Spleen (tissue), 11 donors: ENCODE data around the gene SNCB. TPM values are rescaled to one million over a fixed set of nuclear protein-coding genes. Genes with fewer than 3 reads are reported as not detected.

ENCODE experiments used
- DNase-seq: peaks from one replicate; pipeline ENCODE4 v3.0.0-alpha.2; 2020
- H3K27ac ChIP-seq, 8 donors: fragments of 200-600 bp; sonication (generic) in 7 of 8; 1 replicate in 4 of 8; 2 replicates in 4 of 8; pipeline versions ENCODE4 v1.5.0 to v1.8.0; 2016 to 2021; ENCODE audit warnings: inconsistent platforms in 4 of 8, mild to moderate bottlenecking in 4 of 8, moderate library complexity in 1 of 8
- H3K27me3 ChIP-seq, 7 donors: fragments of 200-600 bp; sonication (generic) in 6 of 7; replicated peaks in 1 of 7; 1 replicate in 4 of 7; 2 replicates in 3 of 7; pipeline versions ENCODE4 v1.5.0 to v1.8.0; 2016 to 2021; ENCODE audit warnings: inconsistent platforms in 3 of 7, mild to moderate bottlenecking in 1 of 7
- H3K36me3 ChIP-seq, 6 donors: fragments of 200-600 bp; sonication (generic) in 5 of 6; 1 replicate in 4 of 6; 2 replicates in 2 of 6; pipeline versions ENCODE4 v1.5.0 to v1.8.0; 2016 to 2021; ENCODE audit warnings: inconsistent platforms in 2 of 6
- H3K4me1 ChIP-seq, 6 donors: fragments of 200-600 bp; sonication (generic) in 5 of 6; 1 replicate in 3 of 6; 2 replicates in 3 of 6; pipeline versions ENCODE4 v1.5.0 to v1.8.0; 2016 to 2021; ENCODE audit warnings: inconsistent platforms in 3 of 6
- H3K4me3 ChIP-seq, 8 donors: fragments of 200-600 bp; sonication (generic) in 7 of 8; 1 replicate in 4 of 8; 2 replicates in 4 of 8; pipeline versions ENCODE4 v1.5.0 to v1.8.0; 2016 to 2021; ENCODE audit warnings: inconsistent platforms in 4 of 8, mild to moderate bottlenecking in 4 of 8, moderate library complexity in 2 of 8
- H3K9me3 ChIP-seq, 8 donors: fragments of 200-600 bp; sonication (generic) in 7 of 8; 1 replicate in 4 of 8; 2 replicates in 4 of 8; pipeline versions ENCODE4 v1.5.0 to v1.8.0; 2016 to 2021; ENCODE audit warnings: inconsistent platforms in 4 of 8
- POLR2A ChIP-seq, 3 donors: fragments of 450-650 bp; IDR thresholded peaks; one replicate each; pipeline ENCODE4 v1.5.1; 2017; ENCODE audit warnings: antibody characterized with exemption in 3 of 3, mild to moderate bottlenecking in 1 of 3
- POLR2AphosphoS5 ChIP-seq, 3 donors: sonication (generic); formaldehyde crosslinking; IDR thresholded peaks; one replicate each; pipeline ENCODE4 v1.5.1; 2017; ENCODE audit warnings: antibody characterized with exemption in 3 of 3
- WGBS, 5 donors: extraction: QIAGEN DNeasy Blood & Tissue Kit in 3 of 5; methylation state at CpG; one replicate each; pipeline versions ENCODE4 v1.1.5 to v1.1.7; 2013 to 2018; 5-methylcytosine and 5-hydroxymethylcytosine counted together
- intact Hi-C: fragments of 100-400 bp; cut with DNase I; formaldehyde crosslinking; loops from one replicate; pipeline ENCODE4 v1.15.0; 2023; ENCODE audit warnings: low total_unique reads
- polyA plus RNA-seq, 3 donors: library from polyadenylated mRNA; stranded (reverse); fragments of 200-250 nt; gene quantifications; one replicate each; pipeline ENCODE4 v1.2.1, GENCODE V29; 2013
- total RNA-seq, 7 donors: library from RNA; depleted of rRNA in 3 of 7; stranded (reverse); fragments of >200 nt in 3 of 7; fragmentation: NEBNext Ultra II Directional in 4 of 7; extraction: Animal tissue kit (Norgen Biotek cat#: 25700) in 4 of 7; gene quantifications; one replicate each; pipeline versions ENCODE4 v1.1.0 to v1.2.1, GENCODE V29; 2016 to 2021
- TF ChIP-seq, protein P1 (sequence below), 11 experiments: fragments of 200-600 bp in 7 of 11; fragments of 450-650 bp in 4 of 11; sonication (generic) in 4 of 11; IDR thresholded peaks in 8 of 11; conservative IDR thresholded peaks in 3 of 11; 1 replicate in 7 of 11; 2 replicates in 4 of 11; pipeline versions ENCODE4 v1.4.0 to v1.8.0; 2016 to 2021; ENCODE audit warnings: antibody characterized with exemption in 11 of 11, inconsistent platforms in 4 of 11, mild to moderate bottlenecking in 1 of 11
- donor health status: healthy with polysubstance abuse.
- donor health status: DM: no; HTN: no; CAD: no; lungs with moderate emphysema.
- donor health status: DM: no; HTN: no; CAD: no.
- donor health status: Bipolar disorder and iron deficiency.
- donor health status: healthy.
- donor health status: DM: no; HTN: no; CAD: no.
- donor health status: DM: yes; HTN: yes; CAD: no.

The SNCB gene
- total and polyA plus RNA-seq, 10 donors, result 0.19 to 0.41 (median 0.33) TPM; not detected in 7

DNA sequence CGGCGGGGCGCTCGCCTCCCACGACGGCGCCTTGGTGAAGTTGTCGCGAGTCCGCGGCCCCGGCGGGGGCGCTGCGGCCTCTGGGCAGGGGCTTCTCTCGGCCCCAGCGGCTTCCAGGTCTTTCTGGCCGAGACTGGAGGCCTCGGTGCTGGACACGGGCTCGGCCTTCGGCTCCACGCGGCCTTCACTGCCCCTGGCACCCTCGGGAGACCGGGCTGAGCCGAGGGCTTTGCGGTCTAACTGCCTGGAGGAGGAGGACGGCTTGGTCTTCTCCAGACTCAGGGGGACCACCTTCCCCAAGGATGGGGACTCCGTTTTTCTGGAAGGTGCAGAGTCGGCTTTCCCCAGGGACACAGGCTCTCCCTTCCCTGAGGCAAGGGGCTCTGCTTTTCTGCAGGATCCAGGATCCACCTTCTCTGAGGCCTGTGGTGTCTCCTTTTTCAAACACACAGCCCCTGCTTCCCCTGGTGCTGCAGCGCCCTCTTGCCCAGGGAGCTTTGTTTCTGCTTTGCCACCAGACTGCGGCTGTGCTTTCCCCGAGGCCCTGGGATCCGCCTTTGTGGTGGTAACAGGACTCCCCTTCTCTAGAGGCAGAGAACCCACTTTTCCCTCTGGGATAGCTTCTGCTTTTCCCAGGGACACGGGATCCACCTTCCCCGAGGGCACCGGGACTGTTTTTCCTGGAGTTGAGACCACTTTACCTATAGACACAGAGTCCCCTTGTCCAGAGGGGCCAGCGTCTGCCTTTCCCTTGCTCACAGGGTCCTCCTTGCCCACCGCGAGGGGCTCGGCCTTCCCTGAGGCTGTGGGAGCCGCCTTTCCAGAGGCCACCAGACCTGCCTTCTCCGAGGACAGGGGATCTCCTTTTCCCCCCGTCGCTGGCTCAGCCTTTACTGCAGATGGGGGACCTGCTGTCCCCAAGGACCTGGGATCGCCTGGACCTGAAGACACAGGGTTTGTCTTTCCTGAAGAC is 32.6 kb downstream of the SNCB start:
- Histone ChIP-seq H3K4me3 (peak overlapping the region in 6 of 8 donors; percentile 28 to 71 (median 44)), H3K36me3 (no peaks in the 10 kb centered on the region), H3K27me3 (peaks cover 0 to 56% (median 6%) of the 10 kb centered on the region in 7 donors), H3K9me3 (no peaks in the 10 kb centered on the region), H3K27ac (peak overlapping the region in 1 of 8 donors; percentile 30), H3K4me1 (peaks cover 0 to 16% (median 14%) of the 10 kb centered on the region in 6 donors)
- no peak for TF ChIP-seq POLR2AphosphoS5 (IDR thresholded peaks at IDR 0.05)
- TF ChIP-seq, protein P1, sequence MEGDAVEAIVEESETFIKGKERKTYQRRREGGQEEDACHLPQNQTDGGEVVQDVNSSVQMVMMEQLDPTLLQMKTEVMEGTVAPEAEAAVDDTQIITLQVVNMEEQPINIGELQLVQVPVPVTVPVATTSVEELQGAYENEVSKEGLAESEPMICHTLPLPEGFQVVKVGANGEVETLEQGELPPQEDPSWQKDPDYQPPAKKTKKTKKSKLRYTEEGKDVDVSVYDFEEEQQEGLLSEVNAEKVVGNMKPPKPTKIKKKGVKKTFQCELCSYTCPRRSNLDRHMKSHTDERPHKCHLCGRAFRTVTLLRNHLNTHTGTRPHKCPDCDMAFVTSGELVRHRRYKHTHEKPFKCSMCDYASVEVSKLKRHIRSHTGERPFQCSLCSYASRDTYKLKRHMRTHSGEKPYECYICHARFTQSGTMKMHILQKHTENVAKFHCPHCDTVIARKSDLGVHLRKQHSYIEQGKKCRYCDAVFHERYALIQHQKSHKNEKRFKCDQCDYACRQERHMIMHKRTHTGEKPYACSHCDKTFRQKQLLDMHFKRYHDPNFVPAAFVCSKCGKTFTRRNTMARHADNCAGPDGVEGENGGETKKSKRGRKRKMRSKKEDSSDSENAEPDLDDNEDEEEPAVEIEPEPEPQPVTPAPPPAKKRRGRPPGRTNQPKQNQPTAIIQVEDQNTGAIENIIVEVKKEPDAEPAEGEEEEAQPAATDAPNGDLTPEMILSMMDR (IDR thresholded peaks at IDR 0.05 in 8 of 11, conservative IDR thresholded peaks at IDR 0.05 in 3 of 11), result no peak
- no peak for TF ChIP-seq POLR2A (IDR thresholded peaks at IDR 0.05)
- intact Hi-C loops, result no loop called here
- DNase-seq, result no peak
- 55 to 92% (median 60%) methylated on average over 14 to 47 of the region's 47 CpGs for WGBS, 5 donors

DNA sequence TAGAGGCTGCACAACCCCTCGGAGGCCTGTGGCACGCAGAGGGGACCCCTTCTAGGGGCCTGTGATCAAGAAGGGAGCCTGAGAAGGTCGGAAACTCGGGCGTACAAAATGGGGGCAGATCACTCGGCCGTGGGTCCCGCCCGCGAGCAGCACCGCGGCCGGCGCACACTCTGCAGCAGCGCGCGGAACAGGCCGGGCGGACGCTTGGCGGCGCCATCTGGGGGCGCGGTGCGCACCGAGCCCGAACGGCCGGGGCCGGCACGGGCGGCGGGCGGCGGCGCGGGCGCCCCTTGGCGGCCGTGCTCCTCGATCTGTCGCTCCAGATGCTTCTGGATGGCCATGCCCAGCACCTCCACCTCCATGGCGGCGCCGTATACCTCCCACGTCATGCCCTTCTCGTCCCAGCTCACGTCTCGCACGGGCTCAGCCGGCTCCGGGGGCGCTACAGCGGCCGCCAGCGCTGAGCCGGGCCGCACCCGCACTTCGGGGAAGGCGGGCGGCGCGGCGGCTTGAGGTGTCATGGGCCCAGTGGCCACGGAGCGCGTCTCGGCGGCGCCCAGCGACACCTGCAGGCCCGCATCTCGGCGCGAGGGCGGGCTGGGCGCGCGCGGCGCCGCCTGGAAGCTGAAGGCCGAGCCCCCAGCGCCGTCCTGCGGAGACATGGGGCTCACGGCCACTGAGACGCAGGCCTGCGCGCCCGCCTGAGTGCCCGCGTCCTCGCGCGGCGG is 33.5 kb downstream of the SNCB start:
- H3K4me3 ChIP-seq, result peak overlapping the region in 7 of 8 donors; percentile 21 to 71 (median 44)
- intact Hi-C loops, result no loop called here
- TF ChIP-seq, protein P1 (IDR thresholded peaks at IDR 0.05 in 8 of 11, conservative IDR thresholded peaks at IDR 0.05 in 3 of 11), result peak in 5 of 11 experiments; percentile 11 to 47 (median 40)
- TF ChIP-seq POLR2AphosphoS5 (IDR thresholded peaks at IDR 0.05) (no peak), POLR2A (IDR thresholded peaks at IDR 0.05) (no peak)
- no peaks in the 10 kb centered on the region for H3K36me3 ChIP-seq
- WGBS, 5 donors, result 2 to 15% (median 4%) methylated on average over 5 to 98 of the region's 98 CpGs
- H3K27me3 ChIP-seq, result peaks cover 0 to 56% (median 6%) of the 10 kb centered on the region in 7 donors
- peak; percentile 89 for DNase-seq
- H3K9me3 ChIP-seq, result no peaks in the 10 kb centered on the region
- peak overlapping the region in 1 of 8 donors; percentile 30 for H3K27ac ChIP-seq
- peaks cover 0 to 16% (median 14%) of the 10 kb centered on the region in 6 donors for H3K4me1 ChIP-seq

DNA sequence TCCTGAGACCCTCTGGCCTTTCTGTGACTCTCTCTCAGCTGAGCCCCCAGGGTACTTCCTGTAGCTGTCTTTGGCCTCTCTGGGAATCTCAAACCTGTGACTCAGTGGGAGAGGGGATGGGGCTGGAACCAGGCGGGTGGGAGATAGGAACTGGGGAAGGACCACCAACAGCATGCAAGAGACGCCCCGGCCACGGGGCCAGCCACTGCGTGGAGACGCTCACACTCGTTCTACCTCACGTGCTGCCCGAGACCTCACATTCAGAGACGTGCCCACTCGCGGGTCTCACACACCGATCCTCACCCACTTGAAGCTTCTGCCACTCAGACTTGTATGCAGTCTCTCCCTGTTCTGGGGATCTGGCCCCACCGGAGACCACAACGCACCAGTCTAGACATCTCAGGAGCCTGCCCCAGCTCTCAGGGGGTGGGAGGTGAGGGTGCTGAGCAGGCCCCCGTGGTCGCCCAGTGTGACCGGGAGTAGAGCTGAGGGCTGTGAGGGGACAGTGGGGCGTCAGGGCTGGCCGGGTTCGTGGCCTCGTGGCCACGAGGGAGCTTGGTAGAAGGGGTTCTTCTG is 34.2 kb downstream of the SNCB start:
- H3K4me3 ChIP-seq, result peak overlapping the region in 6 of 8 donors; percentile 28 to 71 (median 44)
- H3K4me1 ChIP-seq, result peaks cover 0 to 16% (median 14%) of the 10 kb centered on the region in 6 donors
- no peaks in the 10 kb centered on the region for H3K36me3 ChIP-seq
- 79 to 88% (median 80%) methylated on average over 23 of the region's 23 CpGs for WGBS, 5 donors
- no peak overlapping the region for H3K27ac ChIP-seq
- intact Hi-C loops, result no loop called here
- H3K9me3 ChIP-seq, result no peaks in the 10 kb centered on the region
- peaks cover 0 to 56% (median 6%) of the 10 kb centered on the region in 7 donors for H3K27me3 ChIP-seq
- DNase-seq, result no peak
- TF ChIP-seq, protein P1 (IDR thresholded peaks at IDR 0.05 in 8 of 11, conservative IDR thresholded peaks at IDR 0.05 in 3 of 11), result no peak
- TF ChIP-seq POLR2AphosphoS5 (IDR thresholded peaks at IDR 0.05), result no peak
- TF ChIP-seq POLR2A (IDR thresholded peaks at IDR 0.05), result no peak
